GM21786 (cell line): ENCODE data around the gene TMPRSS7.
A peak's percentile ranks its signal among the peaks of the same experiment; 100 is the strongest.

ENCODE experiments used
- ATAC-seq: cut with Tn5 transposase; IDR thresholded peaks from one replicate; pipeline ENCODE4 v1.9.1; 2021; ENCODE audit not compliant: unreplicated experiment

The TMPRSS7 gene, protein sequence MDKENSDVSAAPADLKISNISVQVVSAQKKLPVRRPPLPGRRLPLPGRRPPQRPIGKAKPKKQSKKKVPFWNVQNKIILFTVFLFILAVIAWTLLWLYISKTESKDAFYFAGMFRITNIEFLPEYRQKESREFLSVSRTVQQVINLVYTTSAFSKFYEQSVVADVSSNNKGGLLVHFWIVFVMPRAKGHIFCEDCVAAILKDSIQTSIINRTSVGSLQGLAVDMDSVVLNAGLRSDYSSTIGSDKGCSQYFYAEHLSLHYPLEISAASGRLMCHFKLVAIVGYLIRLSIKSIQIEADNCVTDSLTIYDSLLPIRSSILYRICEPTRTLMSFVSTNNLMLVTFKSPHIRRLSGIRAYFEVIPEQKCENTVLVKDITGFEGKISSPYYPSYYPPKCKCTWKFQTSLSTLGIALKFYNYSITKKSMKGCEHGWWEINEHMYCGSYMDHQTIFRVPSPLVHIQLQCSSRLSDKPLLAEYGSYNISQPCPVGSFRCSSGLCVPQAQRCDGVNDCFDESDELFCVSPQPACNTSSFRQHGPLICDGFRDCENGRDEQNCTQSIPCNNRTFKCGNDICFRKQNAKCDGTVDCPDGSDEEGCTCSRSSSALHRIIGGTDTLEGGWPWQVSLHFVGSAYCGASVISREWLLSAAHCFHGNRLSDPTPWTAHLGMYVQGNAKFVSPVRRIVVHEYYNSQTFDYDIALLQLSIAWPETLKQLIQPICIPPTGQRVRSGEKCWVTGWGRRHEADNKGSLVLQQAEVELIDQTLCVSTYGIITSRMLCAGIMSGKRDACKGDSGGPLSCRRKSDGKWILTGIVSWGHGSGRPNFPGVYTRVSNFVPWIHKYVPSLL

DNA sequence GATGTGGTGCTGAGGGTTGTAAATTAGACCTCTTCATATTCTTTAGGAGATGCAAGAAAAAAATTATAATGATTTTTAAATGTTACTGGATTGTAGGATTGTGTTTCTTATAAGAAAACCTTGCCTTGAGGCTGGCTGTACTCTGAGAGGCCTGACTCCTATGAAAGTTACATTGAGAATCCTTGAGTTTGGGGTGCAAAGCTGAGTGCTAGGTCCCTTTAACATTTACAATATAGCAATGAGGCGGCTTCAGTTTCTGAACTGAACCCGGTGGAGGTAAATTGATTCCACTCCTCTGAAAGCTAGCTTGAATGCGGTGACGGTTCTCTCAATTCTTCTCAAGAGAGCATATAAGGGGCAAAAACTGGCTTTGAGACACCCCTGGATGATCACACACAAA lies at the start of gene TMPRSS7:
TSS of gene TMPRSS7 (plus strand) at position 301 of the 400 bp plus-strand sequence. CDS start 110 bp downstream, outside the sequence.
- ATAC-seq, result no peak

DNA sequence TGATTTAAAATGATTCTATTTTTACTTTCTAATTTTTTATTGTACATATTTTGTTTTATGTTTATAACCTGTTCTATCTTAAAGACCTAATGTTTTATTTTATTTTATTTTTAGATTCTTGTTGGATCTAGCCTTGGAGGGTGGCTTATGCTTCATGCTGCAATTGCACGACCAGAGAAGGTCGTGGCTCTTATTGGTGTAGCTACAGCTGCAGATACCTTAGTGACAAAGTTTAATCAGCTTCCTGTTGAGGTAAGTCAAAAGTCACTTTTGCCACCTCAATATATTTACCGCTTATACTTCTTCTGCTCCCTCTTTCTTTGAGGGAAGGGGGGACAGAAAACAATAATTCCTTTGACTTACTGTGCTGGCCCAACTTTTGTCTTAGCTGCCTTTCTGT lies 47.7 kb upstream of the TMPRSS7 start:
- no peak for ATAC-seq

DNA sequence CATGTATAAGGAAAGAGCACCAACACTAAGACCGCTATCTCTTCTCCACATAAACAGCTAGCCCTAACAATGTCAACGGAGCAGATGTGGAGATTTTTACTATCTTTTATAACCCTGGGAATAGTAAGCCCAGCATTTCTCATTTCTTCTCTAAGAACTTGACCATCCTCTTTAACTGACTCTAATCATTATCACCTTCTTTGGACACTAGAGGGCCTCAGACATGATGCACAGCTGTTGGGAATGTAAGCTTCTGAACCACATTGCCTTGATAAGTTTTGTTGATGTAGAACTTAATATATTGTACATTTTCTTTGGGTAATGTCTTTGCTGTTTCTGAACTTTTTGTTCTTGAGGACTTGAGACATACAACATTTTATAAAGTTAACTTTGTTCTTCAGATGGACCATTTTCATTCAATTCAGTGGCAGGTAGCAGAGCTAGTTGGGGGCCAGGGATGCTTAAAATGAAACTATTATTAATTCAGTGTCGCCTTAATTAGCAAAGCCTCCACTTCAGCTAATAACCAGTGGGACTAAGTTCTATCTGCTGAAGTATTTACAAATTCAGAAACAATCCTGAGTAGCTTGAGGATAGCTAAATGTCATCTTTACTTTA lies 45.4 kb upstream of the TMPRSS7 start:
- peak; percentile 98 for ATAC-seq

DNA sequence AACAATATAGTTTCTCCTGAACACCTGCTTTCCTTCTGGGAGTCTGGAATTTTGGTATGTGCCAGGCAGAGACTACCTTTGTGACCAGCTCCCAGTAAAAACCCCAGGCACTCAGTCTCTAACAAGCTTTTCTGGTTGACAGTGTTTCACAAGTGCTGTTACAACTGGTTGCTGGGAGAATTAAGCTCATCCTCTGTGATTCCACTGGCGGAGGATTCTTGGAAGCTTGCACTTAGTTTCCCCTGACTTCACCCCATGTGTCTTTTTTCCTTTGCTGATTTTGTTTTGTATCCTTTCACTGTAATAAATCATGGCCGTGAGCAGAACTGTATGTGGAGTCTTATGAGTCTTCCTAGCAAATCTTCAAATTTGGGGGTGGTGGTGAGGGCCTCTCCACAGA lies 41.5 kb upstream of the TMPRSS7 start:
- ATAC-seq, result no peak

DNA sequence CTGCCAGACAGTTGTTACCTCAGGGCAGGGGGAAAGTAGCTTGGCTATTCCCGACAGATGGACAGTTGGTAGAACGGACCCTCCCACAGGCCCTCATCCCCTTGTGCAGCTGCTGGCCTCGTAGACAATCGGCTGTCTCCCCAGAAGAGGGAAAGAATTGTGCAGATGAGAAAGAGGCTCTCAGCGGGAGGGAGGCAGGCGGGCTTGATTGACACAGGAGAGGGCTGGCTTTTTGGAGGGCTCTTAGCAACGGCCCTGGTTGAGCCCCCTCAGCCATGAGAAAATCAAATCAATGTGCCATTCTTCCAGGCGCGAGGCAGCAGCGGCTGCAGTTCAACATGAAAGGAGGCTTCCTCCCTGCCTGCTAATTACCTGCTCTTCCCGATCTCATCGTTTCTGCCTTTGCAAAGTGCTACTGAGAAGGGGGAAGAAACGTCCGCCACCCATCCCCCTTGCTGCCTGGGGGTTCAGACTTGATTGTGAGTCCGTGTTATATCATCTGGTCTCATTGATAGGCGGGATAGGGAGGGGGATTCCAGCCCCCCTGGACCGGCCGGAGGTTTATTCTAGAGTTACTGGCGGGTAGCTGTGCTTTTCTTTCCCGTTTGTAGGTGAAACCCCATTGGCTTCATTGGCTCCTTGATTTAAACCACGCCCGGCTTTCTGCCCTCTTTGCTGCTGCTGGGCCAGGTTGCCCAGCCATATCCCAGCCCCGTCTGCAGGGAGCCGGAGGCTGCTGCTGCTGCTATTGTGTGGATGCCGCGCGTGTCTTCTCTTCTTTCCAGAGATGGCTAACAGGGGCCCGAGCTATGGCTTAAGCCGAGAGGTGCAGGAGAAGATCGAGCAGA lies 35.7 kb upstream of the TMPRSS7 start, which contains the start of gene TAGLN3:
TSS of gene TAGLN3 (plus strand) at position 287 of the 848 bp plus-strand sequence. CDS start at position 788, 501 bp downstream.
- peak; percentile 52 for ATAC-seq

DNA sequence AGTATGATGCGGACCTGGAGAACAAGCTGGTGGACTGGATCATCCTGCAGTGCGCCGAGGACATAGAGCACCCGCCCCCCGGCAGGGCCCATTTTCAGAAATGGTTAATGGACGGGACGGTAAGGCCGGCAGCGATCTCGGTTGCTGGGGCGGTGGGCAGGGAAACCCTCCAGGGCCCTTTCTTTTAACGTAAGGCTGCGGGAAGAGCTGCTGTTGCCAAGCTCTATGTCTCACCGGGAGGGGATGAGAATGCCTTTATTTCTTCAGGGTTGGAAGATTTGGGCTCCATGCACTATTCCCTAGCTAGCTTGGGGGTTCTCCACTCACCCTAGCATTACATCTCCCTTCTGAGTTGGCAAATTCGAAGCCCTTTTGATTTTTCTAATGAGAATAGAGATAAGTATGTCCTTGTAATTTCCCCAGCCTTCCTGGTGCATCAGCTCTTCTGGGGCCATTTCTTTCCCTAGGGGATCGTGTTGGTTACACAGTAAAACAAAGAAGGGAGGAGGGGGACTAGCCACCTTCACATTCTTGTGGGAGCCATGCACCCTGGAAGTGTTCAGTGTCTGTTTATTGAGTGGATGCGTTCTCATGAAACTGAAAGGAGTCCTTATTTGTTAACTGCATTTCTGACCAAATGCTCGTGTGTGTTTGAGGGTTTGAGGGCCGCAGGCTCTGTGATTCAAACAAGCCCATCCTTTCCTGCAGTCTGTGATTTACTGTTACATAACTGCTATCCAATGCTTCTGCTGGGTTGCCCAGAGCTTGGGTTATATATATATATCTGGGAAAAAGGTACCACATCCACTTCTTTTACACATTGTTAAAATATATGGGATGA lies 34.8 kb upstream of the TMPRSS7 start:
- ATAC-seq, result no peak

DNA sequence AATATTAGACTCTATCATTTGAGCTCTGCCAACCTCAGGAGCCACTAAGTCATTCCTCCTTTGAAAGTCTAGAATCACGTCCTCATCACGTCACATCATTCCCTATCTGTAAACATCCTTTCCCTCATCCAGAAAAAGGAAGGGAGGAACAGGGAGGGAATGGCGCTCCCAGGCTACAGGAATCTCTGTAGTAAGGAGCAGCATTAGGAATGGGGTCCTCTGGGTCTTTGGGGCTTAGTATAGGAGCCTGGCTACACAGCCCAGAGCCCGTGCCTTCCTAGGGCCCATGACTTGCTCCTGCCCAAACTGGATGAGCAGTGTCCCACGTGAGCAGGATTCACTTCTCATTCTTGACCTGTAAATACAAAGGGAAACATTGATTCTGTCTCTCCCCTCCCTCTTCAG lies 34.2 kb upstream of the TMPRSS7 start:
- ATAC-seq, result no peak

DNA sequence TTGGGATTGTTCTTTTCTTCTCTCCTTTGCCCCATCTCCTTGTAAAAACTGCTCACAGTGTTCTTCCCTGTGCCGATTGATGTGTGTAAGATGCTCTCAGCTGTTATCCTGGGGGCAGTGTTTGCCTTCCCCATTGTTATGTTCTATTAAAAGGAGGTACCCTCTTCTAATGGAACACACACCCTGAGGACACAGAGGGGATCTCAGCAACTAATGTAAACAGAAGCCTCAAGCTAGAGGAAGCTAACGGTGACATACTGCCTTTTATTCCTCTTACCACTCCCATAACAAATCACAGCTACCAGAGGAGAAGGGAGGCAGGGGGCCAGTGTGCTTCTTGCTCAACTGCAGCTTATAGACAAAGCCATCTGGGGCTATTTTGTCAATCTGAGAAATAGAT lies 33.6 kb upstream of the TMPRSS7 start:
- ATAC-seq, result no peak

DNA sequence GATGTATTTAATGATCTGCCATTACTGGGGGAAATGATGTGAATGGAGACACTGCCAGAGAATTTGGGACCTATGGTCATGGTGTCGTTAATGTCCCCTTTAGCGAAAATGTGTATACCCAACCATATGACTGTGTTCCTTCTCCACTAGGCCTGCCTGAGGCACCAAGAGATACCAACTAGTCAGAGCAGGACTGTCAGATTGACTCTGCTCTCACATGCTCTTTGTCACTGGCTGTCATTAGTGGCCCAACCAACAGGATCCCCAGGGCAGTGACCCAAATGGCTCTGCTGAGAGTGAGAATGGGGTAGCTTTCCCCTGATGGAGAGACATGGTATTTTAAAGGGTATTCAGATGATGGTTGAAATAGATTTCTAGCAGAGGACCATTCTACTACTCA lies 33.0 kb upstream of the TMPRSS7 start:
- no peak for ATAC-seq

DNA sequence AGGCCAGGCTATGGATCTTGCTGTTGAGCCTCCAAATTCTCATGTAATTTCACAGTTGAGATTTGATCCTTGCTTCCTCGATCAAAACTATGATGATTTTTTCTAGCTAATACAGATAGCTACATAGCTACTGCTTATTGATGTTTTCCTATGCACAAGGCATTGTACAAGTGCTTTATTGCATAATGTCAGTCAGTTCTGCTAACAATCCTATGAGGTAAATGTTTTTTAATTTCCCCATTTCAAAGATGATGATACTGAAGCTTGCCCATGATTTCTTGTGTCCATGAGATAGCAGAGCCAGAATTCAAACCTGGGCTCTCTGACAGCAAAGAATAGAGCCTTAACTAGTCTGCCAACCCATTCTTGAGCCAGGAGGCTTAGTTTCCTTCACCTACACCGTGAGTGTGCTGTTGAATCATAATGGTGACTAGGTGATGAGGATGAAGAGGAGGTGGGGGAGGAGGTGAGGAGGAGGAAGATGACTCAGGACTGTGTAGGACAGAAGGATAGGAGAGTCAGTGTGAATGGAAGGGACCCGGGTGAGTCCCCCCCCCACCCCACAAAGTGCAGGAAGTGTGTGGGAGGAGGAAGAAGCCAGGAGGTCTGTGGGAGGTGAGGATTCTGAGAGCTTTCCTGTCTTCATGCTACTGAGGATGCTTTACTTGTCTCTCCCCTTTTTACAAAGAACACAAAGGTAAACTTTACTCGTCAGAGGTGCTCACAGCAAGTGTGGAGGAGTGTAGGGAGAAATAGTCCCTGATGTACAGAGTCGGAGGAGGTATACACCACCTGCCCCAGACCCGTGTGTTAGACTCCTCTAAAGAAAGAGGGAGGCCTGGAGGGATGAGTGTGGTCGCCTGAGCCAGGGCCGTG lies 32.2 kb upstream of the TMPRSS7 start:
- no peak for ATAC-seq

DNA sequence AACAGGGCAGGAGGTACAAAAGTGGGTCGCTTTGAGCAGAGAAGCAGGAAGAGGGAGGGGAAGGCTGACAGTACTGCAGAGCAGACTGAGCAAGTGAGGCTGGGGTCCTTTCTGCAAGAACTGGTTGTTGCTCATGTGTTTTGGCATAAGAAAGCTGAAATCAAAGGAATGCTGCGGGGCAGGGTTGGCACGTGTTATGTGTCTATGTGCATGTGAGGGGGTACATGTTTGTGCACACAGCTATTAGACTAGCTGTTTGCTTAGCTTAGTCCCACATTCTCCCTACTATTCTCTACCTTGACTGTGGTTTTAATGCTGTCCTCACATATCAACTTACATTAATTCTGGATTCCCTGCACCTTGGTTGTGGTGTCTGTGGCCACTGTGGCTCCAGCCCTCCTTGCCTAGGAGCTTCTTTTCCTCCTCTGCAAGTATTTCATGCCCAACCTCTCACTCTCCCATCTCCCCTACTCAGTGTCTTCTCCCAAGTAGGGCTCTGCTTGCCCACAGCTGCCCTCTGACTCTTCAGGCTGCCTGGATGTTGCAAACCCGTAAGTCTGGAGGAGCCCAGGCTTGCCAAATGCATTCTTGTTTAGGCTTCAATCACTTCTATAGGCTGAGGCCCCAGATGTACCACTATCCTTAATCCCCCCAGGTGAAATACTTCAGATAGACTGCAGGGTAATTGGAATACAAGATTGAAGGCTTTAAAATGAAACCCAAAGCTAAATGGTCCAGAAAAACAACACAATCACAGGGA lies 31.0 kb upstream of the TMPRSS7 start:
- no peak for ATAC-seq

DNA sequence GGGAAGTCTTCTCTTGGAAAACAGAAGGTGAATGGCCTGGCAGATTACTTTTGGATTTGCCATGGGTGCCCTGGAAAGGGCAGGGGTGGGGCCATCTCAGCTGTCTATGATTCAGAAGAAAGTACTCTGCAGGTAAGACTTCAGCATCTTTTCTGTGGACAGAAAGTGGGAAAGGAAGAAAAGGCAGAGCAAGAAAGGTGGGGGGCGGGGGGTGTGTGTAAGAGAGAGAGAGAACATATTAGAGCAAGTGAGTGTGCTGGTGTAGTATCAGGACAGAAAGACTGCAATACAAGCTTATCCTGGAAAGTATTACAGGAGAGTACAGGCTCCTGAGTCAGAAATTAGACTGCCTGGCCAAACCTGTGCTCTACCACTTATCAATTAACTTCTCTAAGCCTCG lies 30.3 kb upstream of the TMPRSS7 start:
- no peak for ATAC-seq

DNA sequence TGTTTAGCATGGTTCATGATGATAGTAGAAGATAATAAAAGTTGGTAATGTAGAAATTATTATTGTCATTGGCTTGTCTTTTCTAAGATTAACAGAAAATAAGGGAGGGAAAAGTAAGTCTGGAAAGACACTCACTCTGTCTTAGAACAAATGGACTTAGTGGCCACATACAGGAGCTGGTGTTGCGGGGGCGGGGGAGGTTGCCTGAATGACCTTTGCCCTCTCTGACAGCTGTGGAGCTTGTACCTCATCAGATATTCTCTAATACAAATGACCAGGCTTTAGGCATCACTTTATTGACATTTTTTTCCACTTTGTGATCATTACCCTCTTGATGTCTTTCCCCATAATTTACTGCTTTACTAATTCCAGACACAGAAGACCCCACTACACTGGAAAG lies 29.9 kb upstream of the TMPRSS7 start:
- no peak for ATAC-seq

DNA sequence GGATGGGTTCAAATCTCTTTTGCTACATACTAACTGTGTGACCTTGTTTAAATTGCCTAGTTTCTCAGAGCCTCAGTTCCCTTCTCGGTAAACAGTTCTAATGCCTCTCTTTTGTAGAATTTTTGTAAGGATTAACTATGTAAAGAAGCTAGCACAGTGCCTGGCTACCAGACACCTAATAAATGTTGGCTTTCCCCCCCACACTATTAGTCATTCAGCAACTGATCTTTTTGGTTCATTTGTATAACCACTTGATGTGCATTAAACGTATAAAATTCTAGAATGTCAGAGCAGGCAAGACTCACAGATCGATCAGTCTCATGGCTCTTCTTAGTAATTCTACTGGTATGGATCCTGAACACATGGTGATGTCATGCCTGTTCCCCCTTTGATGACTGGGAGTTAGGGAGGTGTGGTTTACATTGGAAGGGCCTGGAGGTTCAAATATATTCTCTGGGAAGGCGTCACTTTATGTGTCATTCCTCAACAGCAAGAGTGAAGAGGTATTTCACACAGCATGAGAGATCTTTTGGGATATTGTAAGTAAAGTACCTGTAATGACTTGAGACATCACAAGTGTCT lies 29.4 kb upstream of the TMPRSS7 start:
- no peak for ATAC-seq

DNA sequence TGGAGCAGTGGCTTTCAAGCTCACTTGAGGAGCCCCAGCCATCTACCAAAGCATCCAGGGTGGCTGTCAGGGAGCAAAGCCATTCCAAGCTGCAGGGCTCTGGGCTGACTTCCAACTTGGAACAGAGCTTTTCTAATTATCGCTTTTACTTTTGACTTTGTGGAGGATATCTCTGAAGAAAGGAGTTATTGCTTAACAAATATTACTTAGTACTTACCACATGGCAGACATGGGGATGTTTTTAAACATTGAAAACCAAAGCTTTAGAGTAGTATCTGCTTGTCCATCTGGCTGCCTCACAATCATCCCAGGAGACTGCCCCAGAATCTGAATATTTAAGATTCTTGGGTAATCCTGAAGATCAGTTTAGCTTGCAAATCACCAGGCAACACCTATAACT lies 26.9 kb upstream of the TMPRSS7 start:
- no peak for ATAC-seq

DNA sequence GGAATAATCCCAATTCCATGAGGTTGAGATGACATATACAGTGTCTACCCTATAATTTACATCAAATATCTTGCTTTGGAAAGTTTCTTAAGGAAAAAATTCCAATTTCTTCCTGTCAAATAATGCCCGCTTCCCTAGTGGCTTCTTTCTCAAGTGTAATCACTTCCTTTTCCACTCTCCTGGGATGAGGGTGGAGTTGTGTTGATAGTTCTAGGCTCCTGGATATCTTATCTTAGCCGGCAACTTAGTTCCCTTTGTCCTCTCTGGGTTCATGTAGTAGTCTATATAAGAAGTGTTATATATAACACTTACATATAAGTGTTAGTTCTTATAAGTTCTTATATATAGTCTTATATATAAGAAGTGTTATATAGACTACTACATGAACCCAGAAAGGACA lies 24.9 kb upstream of the TMPRSS7 start:
- no peak for ATAC-seq

DNA sequence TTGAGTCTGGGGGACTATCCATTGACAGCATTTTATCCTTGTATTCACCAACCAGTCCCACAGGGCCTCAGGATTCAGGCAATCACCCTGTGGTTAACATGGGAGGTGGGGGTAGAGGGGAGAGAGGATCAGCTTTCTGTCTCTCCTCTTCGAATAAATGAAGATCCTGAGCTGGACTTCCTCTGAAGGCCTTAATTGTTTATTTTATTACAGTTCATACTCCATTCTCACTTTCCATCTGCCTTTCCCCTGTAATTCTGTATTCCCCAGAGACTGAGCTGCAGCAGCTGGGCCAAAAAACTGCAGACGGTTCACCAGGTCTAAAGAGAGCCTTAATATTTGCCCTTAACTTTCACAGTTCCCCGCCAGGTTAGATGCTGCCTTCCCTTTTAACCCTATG lies 23.9 kb upstream of the TMPRSS7 start:
- no peak for ATAC-seq
